Mucosa of descending colon (tissue), 3 donors: ENCODE measurements around the gene SLC16A7. TPM values are rescaled to one million over a fixed set of nuclear protein-coding genes. Genes with fewer than 3 reads are reported as not detected.

Source experiments
- ATAC-seq: fragments of 200-7000 bp; cut with Tn5 transposase; one replicate; pipeline ENCODE4 v1.9.1; 2020; ENCODE audit warnings: mild to moderate bottlenecking, moderate library complexity
- DNase-seq, 3 donors: peaks; one replicate each; pipeline ENCODE4 v3.0.0-alpha.2; 2020
- H3K36me3 ChIP-seq: fragments of 200-600 bp; one replicate; pipeline ENCODE4 v1.8.0; 2021; ENCODE audit warnings: low read depth, mild to moderate bottlenecking
- H3K4me1 ChIP-seq: fragments of 200-600 bp; one replicate; pipeline ENCODE4 v1.8.0; 2021; ENCODE audit warnings: low read depth, mild to moderate bottlenecking
- H3K4me3 ChIP-seq: fragments of 200-600 bp; one replicate; pipeline ENCODE4 v1.8.0; 2021; ENCODE audit warnings: mild to moderate bottlenecking
- H3K9me3 ChIP-seq: fragments of 200-600 bp; one replicate; pipeline ENCODE4 v1.8.0; 2021; ENCODE audit warnings: mild to moderate bottlenecking
- CTCF ChIP-seq: fragments of 200-600 bp; IDR thresholded peaks from one replicate; pipeline ENCODE4 v1.8.0; 2022; ENCODE audit warnings: antibody characterized with exemption, mild to moderate bottlenecking
- intact Hi-C, 2 donors: fragments of 100-400 bp; cut with DNase I in 1 of 2; cut with micrococcal nuclease in 1 of 2; formaldehyde crosslinking; loops; one replicate each; pipeline versions ENCODE4 v1.11.0 to v1.11.1; 2022; cut with DNase I, micrococcal nuclease
- total RNA-seq, 3 donors: library from RNA; stranded (reverse); fragmentation: NEBNext Ultra II Directional in 2 of 3; extraction: Animal tissue kit (Norgen Biotek cat#: 25700) in 2 of 3; gene quantifications; one replicate each; pipeline versions ENCODE4 v1.2.1 to v1.2.4, GENCODE V29; 2021 to 2023
- donor health status: DM: no; HTN: no; CAD: no; lungs with moderate emphysema.
- donor health status: DM: no; HTN: no; CAD: no.
- donor health status: DM: no; HTN: yes; CAD: no.

Gene SLC16A7
- total RNA-seq, 3 donors from 2014 or later = 8.6 to 10.8 (median 9.0) TPM

DNA sequence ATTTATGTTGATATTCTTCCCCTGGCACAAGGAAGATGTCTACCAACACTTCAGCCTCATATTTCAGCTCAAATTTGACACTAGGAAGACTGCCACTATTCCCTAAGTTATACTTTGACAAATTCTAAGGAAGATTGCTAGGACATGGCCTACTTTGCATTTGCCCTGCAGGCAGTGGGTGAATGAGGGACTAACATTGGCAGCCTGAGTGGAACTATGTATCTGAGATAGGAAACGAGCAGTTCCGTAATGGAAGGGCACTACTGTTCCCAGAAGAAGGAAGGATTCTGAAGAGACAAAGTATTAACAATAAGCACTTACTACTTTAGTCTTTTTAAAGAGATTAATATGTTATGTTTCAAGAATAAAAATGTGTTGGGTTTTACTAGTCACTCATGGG, 115.1 kb downstream of the SLC16A7 start:
- no peak for ATAC-seq
- TF ChIP-seq CTCF = no peak
- DNase-seq = no peak
- Histone ChIP-seq H3K4me3 (no peak overlapping the region), H3K36me3 (no peaks in the 10 kb centered on the region), H3K9me3 (no peaks in the 10 kb centered on the region), H3K4me1 (no peaks in the 10 kb centered on the region)
- intact Hi-C loops = no loop called here

- no peak for TF ChIP-seq CTCF
- Histone ChIP-seq H3K4me1 (no peaks in the 10 kb centered on the region), H3K9me3 (no peaks in the 10 kb centered on the region), H3K4me3 (no peak overlapping the region), H3K36me3 (no peaks in the 10 kb centered on the region)
- intact Hi-C loops = no loop called here
- ATAC-seq (no peak), DNase-seq (no peak)
Observed at GRCh38 chr12:59715434-59715833, 119.6 kb downstream of the SLC16A7 start.

- H3K4me1 ChIP-seq = no peaks in the 10 kb centered on the region
- ATAC-seq (no peak), DNase-seq (no peak)
- no peaks in the 10 kb centered on the region for H3K36me3 ChIP-seq
- intact Hi-C loops = no loop called here
- no peak for TF ChIP-seq CTCF
- no peaks in the 10 kb centered on the region for H3K9me3 ChIP-seq
- H3K4me3 ChIP-seq = no peak overlapping the region
Observed at GRCh38 chr12:59716043-59716442, 120.2 kb downstream of the SLC16A7 start.

DNA sequence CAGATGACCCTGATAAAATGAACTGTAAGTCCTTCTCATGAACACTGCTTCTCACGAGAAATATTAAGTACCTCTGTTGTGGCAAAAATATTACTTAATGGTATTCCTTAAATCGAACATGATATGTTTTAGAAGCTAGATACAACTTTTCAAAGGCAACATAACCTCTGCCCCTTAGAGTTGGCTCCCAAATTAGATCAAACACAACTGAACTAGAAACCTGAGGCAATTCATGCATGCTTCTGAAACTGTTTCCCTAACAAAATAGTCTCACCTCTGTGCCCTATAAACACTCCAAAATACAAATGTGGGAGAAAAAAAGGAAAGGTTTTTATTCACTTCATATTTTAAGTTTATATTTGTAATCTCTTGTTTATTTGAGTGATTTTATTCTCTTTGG, 121.6 kb downstream of the SLC16A7 start:
- intact Hi-C loops = no loop called here
- ATAC-seq = no peak
- H3K9me3 ChIP-seq = no peaks in the 10 kb centered on the region
- H3K36me3 ChIP-seq = no peaks in the 10 kb centered on the region
- DNase-seq = no peak
- TF ChIP-seq CTCF = no peak
- H3K4me1 ChIP-seq = no peaks in the 10 kb centered on the region
- H3K4me3 ChIP-seq = no peak overlapping the region

DNA sequence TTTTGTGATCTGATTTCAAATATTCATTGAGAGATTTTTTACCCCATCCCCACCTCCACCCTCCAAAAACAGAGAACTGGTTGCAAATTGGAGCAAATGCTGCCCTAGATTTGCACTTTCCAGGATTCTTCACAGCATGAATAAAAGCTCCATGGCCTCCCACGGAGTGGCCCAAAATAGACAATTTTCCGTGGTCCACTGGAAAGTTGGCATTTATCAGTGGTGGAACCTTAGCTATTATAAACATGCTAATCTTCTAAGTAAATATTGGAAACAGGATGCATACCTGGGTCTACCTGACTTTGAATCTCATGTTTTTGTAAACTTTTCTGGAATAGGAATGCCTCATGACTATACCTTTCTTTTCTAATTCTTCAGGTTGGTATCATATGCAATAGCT, 123.9 kb downstream of the SLC16A7 start:
- Histone ChIP-seq H3K4me3 (no peak overlapping the region), H3K4me1 (no peaks in the 10 kb centered on the region), H3K36me3 (no peaks in the 10 kb centered on the region), H3K9me3 (no peaks in the 10 kb centered on the region)
- intact Hi-C loops = no loop called here
- ATAC-seq = no peak
- no peak for DNase-seq
- no peak for TF ChIP-seq CTCF

DNA sequence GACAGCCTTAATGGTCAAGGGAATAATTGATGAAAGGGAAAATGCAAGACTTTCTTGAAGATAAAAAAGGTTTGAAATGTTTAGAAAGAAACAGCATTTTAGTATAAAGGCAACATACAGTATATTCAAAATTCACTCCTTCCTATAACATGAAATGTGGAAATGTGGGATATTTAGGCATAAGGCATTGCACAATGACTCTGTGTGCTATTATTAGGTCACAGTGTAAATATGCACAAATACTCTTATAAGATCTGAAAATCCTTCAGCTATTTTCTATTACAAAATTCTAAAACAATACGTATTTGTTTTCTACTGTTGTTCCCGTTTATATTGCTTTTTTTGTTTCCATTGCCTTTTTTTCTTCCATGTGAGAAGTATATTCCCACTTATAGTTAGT, 127.7 kb downstream of the SLC16A7 start:
- Histone ChIP-seq H3K9me3 (no peaks in the 10 kb centered on the region), H3K4me3 (no peak overlapping the region), H3K36me3 (no peaks in the 10 kb centered on the region), H3K4me1 (no peaks in the 10 kb centered on the region)
- TF ChIP-seq CTCF = no peak
- DNase-seq = no peak
- ATAC-seq = no peak
- intact Hi-C loops = no loop called here
